SK-N-SH (cell line): ENCODE results near the gene ANAPC5. TPM values are rescaled to one million over a fixed set of nuclear protein-coding genes. Genes with fewer than 3 reads are reported as not detected.
A peak's percentile ranks its signal among the peaks of the same experiment; 100 is the strongest.

ENCODE experiments used
- CTCF ChIA-PET: fragments of 300-600, 350-600 bp; formaldehyde crosslinking; extraction: SDS; loops from one replicate; lab custom pipeline; 2021; lab: Yijun Ruan, JAX
- POLR2A ChIA-PET: fragments of 350-600 bp; sonication (Branson Sonifier 250); formaldehyde crosslinking; extraction: SDS; loops from one replicate; lab custom pipeline; 2020; ENCODE audit warnings: antibody characterized with exemption, inconsistent platforms; lab: Yijun Ruan, JAX
- DNase-seq: peaks from one replicate; pipeline ENCODE4 v3.0.0; 2012
- H2AFZ ChIP-seq: fragments of 200-600 bp; sonication (generic); 2 replicates; pipeline ENCODE4 v1.8.1; 2016; ENCODE audit warnings: antibody characterized with exemption, mild to moderate bottlenecking, low read depth
- H3F3A ChIP-seq: fragments of 200-600 bp; sonication (generic); replicated peaks from 2 replicates; pipeline ENCODE3; 2016; ENCODE audit warnings: antibody characterized with exemption, mild to moderate bottlenecking; ENCODE audit not compliant: insufficient read depth
- H3K27ac ChIP-seq, 2 experiments: fragments of 200-500 bp in 1 of 2; fragments of 200-600 bp in 1 of 2; sonication (Bioruptor generic) in 1 of 2; sonication (generic), shearing (Covaris generic) in 1 of 2; 2 replicates each; pipeline versions ENCODE4 v1.5.1 to v1.6.1; 2014 to 2016; ENCODE audit warnings: low read depth in 2 of 2, inconsistent platforms in 1 of 2, low read length in 1 of 2, mild to moderate bottlenecking in 1 of 2, mixed read lengths in 1 of 2
- H3K27me3 ChIP-seq: fragments of 200-600 bp; sonication (generic), shearing (Covaris generic); 2 replicates; pipeline ENCODE4 v1.6.1; 2016; ENCODE audit warnings: mixed run types; ENCODE audit not compliant: insufficient read depth
- H3K36me3 ChIP-seq, 2 experiments: fragments of 200-500 bp in 1 of 2; fragments of 200-600 bp in 1 of 2; sonication (Bioruptor generic) in 1 of 2; sonication (generic) in 1 of 2; replicated peaks in 1 of 2; 2 replicates each; pipeline versions ENCODE3 to v1.5.1; 2014 to 2016; ENCODE audit warnings: low read length in 1 of 2, mild to moderate bottlenecking in 1 of 2; ENCODE audit not compliant: insufficient read depth in 2 of 2, control insufficient read depth in 1 of 2
- H3K4me1 ChIP-seq, 2 experiments: fragments of 200-500 bp in 1 of 2; fragments of 200-600 bp in 1 of 2; sonication (Bioruptor generic) in 1 of 2; sonication (generic), shearing (Covaris generic) in 1 of 2; 2 replicates each; pipeline versions ENCODE4 v1.5.1 to v1.6.1; 2014 to 2016; ENCODE audit warnings: low read depth in 1 of 2, low read length in 1 of 2, mixed run types in 1 of 2; ENCODE audit not compliant: insufficient read depth in 2 of 2, control insufficient read depth in 1 of 2
- H3K4me2 ChIP-seq: fragments of 200-600 bp; sonication (generic), shearing (Covaris generic); 2 replicates; pipeline ENCODE4 v1.6.1; 2017; ENCODE audit warnings: mixed run types
- H3K4me3 ChIP-seq, 2 experiments: fragments of 200-500 bp in 1 of 2; fragments of 200-600 bp in 1 of 2; sonication (Bioruptor generic) in 1 of 2; sonication (generic), shearing (Covaris generic) in 1 of 2; 2 replicates each; pipeline versions ENCODE4 v1.5.1 to v1.8.1; 2014 to 2016; ENCODE audit warnings: low read depth in 2 of 2, inconsistent platforms in 1 of 2, low read length in 1 of 2, mild to moderate bottlenecking in 1 of 2, mixed read lengths in 1 of 2, moderate library complexity in 1 of 2
- H3K79me2 ChIP-seq: fragments of 200-600 bp; sonication (generic); 2 replicates; pipeline ENCODE4 v1.8.1; 2017; ENCODE audit warnings: mild to moderate bottlenecking; ENCODE audit not compliant: insufficient read depth
- H3K9ac ChIP-seq: fragments of 200-600 bp; sonication (generic); 2 replicates; pipeline ENCODE4 v1.6.1; 2017; ENCODE audit warnings: mixed run types
- H3K9me2 ChIP-seq: fragments of 200-600 bp; sonication (generic); 2 replicates; pipeline ENCODE4 v1.6.1; 2017; ENCODE audit warnings: mixed run types
- H3K9me3 ChIP-seq: fragments of 200-600 bp; sonication (generic); 2 replicates; pipeline ENCODE4 v1.6.1; 2017; ENCODE audit warnings: mixed run types, mild to moderate bottlenecking, moderate library complexity
- H4K20me1 ChIP-seq: fragments of 200-600 bp; sonication (generic); 2 replicates; pipeline ENCODE4 v1.6.1; 2017; ENCODE audit warnings: mild to moderate bottlenecking, mixed run types; ENCODE audit not compliant: insufficient read depth
- CHD2 ChIP-seq: fragments of 150-350 bp; IDR thresholded peaks from 2 replicates; pipeline ENCODE4 v1.6.1; 2018; ENCODE audit warnings: low read length; ENCODE audit not compliant: partially characterized antibody
- EP300 ChIP-seq, 2 experiments: IDR thresholded peaks; 2 replicates each; pipeline versions ENCODE4 v1.4.0 to v1.6.1; 2012; ENCODE audit warnings: borderline replicate concordance in 1 of 2, low read depth in 1 of 2, low read length in 1 of 2
- FOSL2 ChIP-seq: IDR thresholded peaks from 2 replicates; pipeline ENCODE4 v1.4.0; 2012; ENCODE audit warnings: low read depth, mild to moderate bottlenecking, moderate library complexity, borderline replicate concordance
- FOXJ3 ChIP-seq: sonication (generic); formaldehyde crosslinking; IDR thresholded peaks from 2 replicates; pipeline ENCODE4 v1.5.1; 2020; ENCODE audit warnings: mild to moderate bottlenecking, missing genetic modification reagents
- FOXM1 ChIP-seq: IDR thresholded peaks from 2 replicates; pipeline ENCODE4 v1.4.0; 2012; ENCODE audit warnings: low read depth, mild to moderate bottlenecking
- GABPA ChIP-seq: IDR thresholded peaks from 2 replicates; pipeline ENCODE4 v1.4.0; 2012; ENCODE audit warnings: low read depth, mild to moderate bottlenecking
- MAX ChIP-seq: IDR thresholded peaks from 2 replicates; pipeline ENCODE4 v1.4.0; 2012; ENCODE audit warnings: low read depth
- MXI1 ChIP-seq: IDR thresholded peaks from 2 replicates; pipeline ENCODE4 v1.6.1; 2012; ENCODE audit warnings: mild to moderate bottlenecking, low read depth, low read length, improper control_type of control experiment
- PBX3 ChIP-seq: IDR thresholded peaks from 2 replicates; pipeline ENCODE4; 2012
- POLR2AphosphoS5 ChIP-seq: IDR thresholded peaks from 2 replicates; pipeline ENCODE4 v1.6.1; 2012; ENCODE audit warnings: low read depth, low read length
- RAD21 ChIP-seq: IDR thresholded peaks from 2 replicates; pipeline ENCODE4 v1.6.1; 2012; ENCODE audit warnings: mild to moderate bottlenecking, low read length
- RFX5 ChIP-seq: IDR thresholded peaks from 2 replicates; pipeline ENCODE4 v1.6.1; 2012; ENCODE audit warnings: mild to moderate bottlenecking, improper control_type of control experiment, low read length
- TAF1 ChIP-seq: IDR thresholded peaks from 2 replicates; pipeline ENCODE4 v1.6.1; 2012; ENCODE audit warnings: low read depth, mild to moderate bottlenecking, low read length, moderate library complexity, borderline replicate concordance
- TCF12 ChIP-seq: IDR thresholded peaks from 2 replicates; pipeline ENCODE4 v1.4.0; 2012
- USF1 ChIP-seq: IDR thresholded peaks from 2 replicates; pipeline ENCODE4 v1.4.0; 2012; ENCODE audit warnings: low read depth, borderline replicate concordance
- USF2 ChIP-seq: fragments of 150-350 bp; IDR thresholded peaks from 2 replicates; pipeline ENCODE4 v1.6.1; 2017; ENCODE audit warnings: antibody characterized with exemption, low read length, low read depth, borderline replicate concordance
- YY1 ChIP-seq: IDR thresholded peaks from 2 replicates; pipeline ENCODE4 v1.4.0; 2012; ENCODE audit warnings: low read depth, mild to moderate bottlenecking
- ZBTB33 ChIP-seq: IDR thresholded peaks from 2 replicates; pipeline ENCODE4 v1.4.0; 2012; ENCODE audit warnings: low read depth, borderline replicate concordance
- WGBS: methylation state at CpG from one replicate; pipeline ENCODE4 v1.1.6; 2017; ENCODE audit warnings: low lambda C conversion rate; 5-methylcytosine and 5-hydroxymethylcytosine counted together
- polyA plus RNA-seq, 3 experiments: library from polyadenylated mRNA; depleted of rRNA; stranded (reverse); fragments of >200 nt; gene quantifications; 2 replicates each; pipeline ENCODE4 v1.2.3, GENCODE V29; 2012

ANAPC5 gene
- polyA plus RNA-seq, 1 of the 3 experiments (the other 2 are of a cell fraction) = 110 TPM

GRCh38 chr12:121378736-121379135, 26.5 kb upstream of the ANAPC5 start:
- H3K9me3 ChIP-seq = no peaks in the 10 kb centered on the region
- no peaks in the 10 kb centered on the region for H3K79me2 ChIP-seq
- H4K20me1 ChIP-seq = no peaks in the 10 kb centered on the region
- no peaks in the 10 kb centered on the region for H3F3A ChIP-seq
- no peaks in the 10 kb centered on the region for H3K4me1 ChIP-seq
- TF ChIP-seq TAF1 (no peak), TCF12 (no peak), YY1 (no peak), FOXJ3 (CRISPR knock-in tag) (no peak), PBX3 (no peak), EP300 (IDR thresholded peaks at IDR 0.05; ENCODE audit: borderline replicate concordance in 1 of 2, low read depth in 1 of 2, low read length in 1 of 2) (no peak), USF1 (no peak), FOSL2 (no peak), GABPA (no peak), MXI1 (no peak), POLR2AphosphoS5 (no peak), CHD2 (no peak), RAD21 (no peak), MAX (no peak), FOXM1 (no peak), ZBTB33 (no peak), USF2 (no peak), RFX5 (no peak)
- H3K27me3 ChIP-seq = no peaks in the 10 kb centered on the region
- no peak for DNase-seq
- CTCF ChIA-PET = no interaction called here
- no peak overlapping the region for H3K4me3 ChIP-seq
- H2AFZ ChIP-seq = 0 out of 2 replicates have a peak overlapping the region, but pooled peaks have one; percentile 22
- no peak overlapping the region for H3K27ac ChIP-seq
- H3K9me2 ChIP-seq = no peaks in the 10 kb centered on the region
- 59% methylated on average over 5 of the region's 5 CpGs for WGBS
- POLR2A ChIA-PET = no interaction called here
- H3K4me2 ChIP-seq = no peak overlapping the region
- no peaks in the 10 kb centered on the region for H3K36me3 ChIP-seq
- H3K9ac ChIP-seq = no peak overlapping the region
